NCI-H2196 treated with DMSO at 0.1 percent for 48 hours (cell line): ENCODE data around the gene FAM83F.
"Not testable (repeated sequence)": the region's sequence is repeated elsewhere in the genome, so short reads cannot be mapped to it uniquely, and the experiment has no call there.

ENCODE experiments used
- DNase-seq: peaks from one replicate; lab custom pipeline; 2025; ENCODE audit not compliant: unreplicated experiment; lab: John Stamatoyannopoulos, UW

FAM83F gene

DNA sequence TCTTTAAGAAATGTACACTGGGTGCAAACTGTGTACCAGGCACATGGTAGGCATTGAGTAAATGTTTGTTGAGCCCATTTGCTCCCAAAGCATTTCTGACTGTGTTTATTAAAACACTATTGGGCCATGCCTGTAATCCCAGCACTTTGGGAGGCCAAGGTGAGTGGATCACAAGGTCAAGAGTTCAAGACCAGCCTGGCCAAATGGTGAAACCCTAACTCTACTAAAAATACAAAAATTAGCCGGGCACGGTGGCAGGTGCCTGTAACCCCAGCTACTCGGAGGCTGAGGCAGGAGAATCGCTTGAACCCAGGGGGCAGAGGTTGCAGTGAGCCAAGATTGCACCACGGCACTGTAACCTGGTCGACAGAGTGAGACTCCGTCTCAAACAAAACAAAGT, 1.9 kb upstream of the FAM83F start:
- DNase-seq = not testable (repeated sequence)

GRCh38 chr22:39994041-39994565, 651 bp upstream of the FAM83F start:
- DNase-seq = no peak

GRCh38 chr22:39995393-39996252, 869 bp downstream of the FAM83F start:
- no peak for DNase-seq

DNA sequence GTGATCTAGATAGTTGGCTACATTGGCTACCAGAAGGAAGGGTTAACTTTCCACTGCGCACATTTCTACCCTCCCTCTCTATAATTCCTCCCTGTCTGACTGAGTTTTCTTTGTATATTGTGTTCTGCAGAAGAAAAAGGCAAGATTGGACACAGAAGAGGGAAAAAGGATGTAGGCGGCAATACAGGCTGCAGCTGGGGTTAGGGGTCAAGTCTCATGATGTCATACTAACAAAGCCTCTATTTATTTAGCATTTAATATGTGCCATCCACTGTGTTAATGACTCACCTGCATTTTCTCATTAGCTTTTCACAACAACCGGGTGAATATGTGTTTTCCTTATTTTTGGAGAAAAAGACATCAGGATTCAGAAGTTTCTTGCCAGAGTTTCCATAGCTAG, 2.0 kb downstream of the FAM83F start:
- no peak for DNase-seq

- DNase-seq = no peak
Observed at GRCh38 chr22:39997421-39997820, 2.7 kb downstream of the FAM83F start.

DNA sequence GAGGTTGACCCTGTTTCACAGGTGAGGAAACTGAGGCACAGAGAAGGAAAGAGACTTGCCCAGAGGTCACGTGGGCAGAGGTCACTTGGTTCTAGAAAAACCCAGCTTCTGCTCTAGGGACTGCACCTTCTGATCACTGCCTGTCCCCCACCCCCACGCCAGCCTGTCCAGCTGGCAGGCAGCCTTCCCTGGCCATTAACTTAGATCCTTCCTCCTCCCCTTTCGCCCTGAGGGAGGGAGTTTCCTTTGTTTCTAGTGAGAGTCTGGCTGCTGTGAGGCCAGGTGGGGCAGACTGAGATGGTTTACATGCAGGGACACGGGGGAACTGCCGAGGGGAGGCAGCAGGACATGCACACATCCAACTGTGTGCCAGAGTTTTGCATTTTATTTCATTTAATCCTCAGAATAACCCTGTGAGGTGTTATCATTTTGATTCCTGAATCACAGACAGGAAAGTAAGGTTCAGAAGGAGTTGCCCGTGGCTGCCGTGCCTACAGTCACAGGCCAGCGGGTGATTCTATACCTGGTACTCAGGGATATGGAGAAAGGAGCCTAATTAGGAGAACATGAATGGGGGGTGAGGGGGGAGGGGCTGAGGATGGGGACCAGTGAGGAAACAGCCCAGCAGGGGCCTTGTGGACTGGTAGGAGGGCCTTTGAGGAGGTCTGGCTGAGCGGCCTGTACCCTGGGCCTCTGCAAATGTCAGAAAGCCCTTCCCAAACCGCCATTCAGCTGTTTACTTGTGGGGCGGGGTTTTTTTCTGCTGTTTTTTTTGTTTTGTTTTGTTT, 3.4 kb downstream of the FAM83F start:
- DNase-seq = peak; percentile 87

GRCh38 chr22:39999144-39999757, 4.5 kb downstream of the FAM83F start:
- no peak for DNase-seq

GRCh38 chr22:40000171-40000570, 5.4 kb downstream of the FAM83F start:
- DNase-seq = no peak

GRCh38 chr22:40001106-40001505, 6.4 kb downstream of the FAM83F start:
- no peak for DNase-seq

GRCh38 chr22:40001800-40002577, 7.2 kb downstream of the FAM83F start:
- DNase-seq = no peak

GRCh38 chr22:40002935-40003715, 8.4 kb downstream of the FAM83F start:
- DNase-seq = peak; percentile 34

- DNase-seq = no peak
Observed at GRCh38 chr22:40004836-40005235, 10.1 kb downstream of the FAM83F start.

DNA sequence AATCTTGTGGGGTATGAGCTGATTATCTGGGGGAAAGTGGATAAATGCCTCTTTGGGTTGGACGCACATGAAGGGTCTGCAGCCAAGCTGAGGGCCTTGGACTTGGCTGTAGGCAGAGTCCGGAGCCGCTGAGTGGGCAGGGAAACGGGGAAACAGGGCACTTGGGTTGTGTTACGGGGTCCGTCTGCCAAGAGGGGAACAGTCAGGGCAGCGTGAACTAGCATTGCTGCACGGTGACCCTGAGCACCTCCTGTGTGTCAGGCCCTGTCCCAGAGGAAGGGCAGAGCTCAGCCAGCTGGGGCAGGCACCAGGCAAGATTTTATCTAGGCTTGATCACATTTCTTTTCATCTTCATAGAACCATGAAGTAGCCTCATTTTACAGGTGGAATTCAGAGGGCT, 11.9 kb downstream of the FAM83F start:
- DNase-seq = no peak

DNA sequence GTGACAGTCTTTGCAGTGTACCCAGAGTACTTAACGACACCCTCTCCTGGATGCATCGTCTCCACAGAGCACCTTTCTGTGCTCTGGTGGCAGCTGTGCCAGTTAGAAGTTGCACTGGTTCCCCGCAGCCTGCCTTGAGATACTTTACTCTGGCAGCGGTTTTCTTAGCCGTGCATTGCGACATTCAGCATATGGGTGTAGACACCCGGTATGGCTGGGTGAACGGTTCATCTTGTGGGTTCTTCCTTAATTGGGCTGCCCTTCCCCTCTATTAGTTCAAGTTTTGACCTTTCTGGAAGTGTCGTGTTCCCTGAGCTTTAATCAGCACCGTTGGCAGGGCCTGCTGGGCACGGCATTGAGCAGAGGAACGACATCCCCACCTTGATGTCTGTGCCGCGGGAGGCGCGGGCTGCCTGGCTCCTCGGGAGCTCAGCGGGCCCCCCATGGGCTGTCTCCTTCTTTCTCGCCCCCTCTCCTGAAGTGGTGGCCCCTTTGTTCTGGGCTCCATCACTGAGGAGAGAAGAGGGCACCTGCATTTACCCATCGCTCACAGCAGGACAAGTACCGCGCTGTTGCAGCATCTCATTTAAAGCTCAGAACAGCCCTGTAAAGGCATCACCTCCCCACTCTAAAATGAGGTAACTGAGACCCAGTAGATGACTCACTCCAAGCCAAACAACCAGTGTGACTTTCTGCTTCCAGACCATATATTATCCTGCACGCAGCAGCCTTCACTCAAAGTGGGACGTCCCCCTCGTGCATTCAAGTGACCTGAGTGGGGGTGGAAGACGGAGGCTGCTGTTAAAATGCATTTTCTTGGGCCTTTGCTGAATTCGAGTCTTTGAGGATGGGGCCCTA, 13.3 kb downstream of the FAM83F start:
- DNase-seq = no peak

DNA sequence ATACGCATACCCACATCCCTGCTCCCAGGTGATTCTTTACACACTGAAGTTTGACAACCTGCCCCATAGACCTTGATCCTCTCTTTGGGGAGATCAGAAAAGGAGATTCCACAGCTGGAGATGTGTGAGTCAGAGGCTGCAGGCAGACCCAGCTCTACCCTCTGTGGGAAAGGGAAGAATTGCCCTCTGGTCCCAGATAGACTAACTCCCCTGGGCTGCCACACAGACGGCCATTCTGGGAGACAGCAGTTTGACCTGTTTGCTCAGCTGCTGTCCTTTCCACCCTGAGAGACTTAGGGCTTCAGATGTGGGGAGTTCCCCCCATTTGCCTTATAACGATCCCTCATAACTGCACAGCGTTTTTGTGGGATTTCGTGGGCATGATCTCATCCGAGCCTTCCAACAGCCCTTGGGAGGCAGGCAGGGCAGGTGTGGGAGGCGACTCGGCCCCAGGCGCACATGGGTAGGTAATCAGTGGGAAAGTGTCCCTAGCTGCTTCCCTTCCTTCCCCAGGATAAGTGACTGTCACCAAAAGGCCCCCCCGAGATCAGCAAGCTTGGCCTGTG, 14.1 kb downstream of the FAM83F start:
- DNase-seq = no peak

DNA sequence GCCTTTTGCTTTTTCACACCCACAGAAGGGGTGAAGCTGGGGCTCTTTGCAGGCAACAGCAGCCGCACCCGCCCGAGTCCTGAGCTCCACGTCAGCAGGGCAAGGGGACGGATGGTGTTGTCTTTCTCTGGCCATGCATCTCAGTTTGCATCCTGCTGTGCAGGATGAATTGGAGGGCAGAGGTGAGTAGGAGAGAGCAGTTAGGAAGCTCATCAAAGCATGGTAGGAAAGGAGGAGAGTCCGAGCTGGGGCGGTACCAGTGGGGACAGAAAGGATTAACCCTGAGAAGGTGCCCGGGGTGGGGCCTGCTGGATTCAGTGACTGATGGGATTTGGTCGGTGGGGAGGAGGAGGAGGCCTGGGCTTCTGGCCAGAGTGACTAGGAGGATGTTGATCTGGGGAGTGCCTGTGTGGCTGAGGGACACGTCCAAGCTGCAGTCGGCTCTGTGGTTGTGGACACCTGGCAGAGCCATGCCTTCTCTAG, 14.6 kb downstream of the FAM83F start:
- peak; percentile 95 for DNase-seq

DNA sequence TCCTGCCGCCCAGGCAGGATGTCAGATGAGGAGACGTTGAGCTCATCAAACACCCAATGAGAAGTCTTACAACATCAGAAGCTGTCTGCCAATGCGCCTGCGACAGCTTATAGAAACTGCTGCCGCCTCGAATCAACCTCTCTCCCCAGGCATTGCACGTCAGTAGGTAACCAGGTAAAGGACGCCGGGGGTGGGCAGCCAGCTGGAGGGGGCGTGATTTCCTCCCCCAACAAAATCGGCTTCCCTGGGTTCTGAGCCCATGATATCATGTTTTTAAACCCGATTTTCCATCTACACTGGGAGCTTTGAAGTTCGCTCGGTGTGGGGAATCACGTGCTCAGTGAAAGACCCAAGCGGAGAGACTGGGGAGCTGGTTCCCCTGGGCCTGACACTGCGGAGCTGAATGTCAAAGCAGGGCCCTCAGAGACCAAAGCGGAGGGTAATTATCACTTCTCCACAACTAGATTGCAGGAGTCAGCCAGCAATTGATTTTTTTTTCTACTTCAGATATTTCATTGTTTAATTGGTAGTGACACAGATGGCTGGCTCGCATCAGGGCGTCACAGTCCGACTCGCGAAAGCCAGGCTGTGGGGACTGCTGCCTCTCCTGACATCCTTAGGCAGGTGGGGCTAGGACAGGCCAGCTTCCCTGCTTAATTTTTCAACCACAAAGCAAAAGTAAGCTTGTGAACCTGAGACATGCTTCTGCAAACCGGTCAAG, 15.4 kb downstream of the FAM83F start:
- peak; percentile 72 for DNase-seq

GRCh38 chr22:40010746-40011145, 16.0 kb downstream of the FAM83F start:
- DNase-seq = no peak
